ENCODE measurements around the gene ZSWIM8.

Gene ZSWIM8

GRCh38 chr10:73841526-73842285 lies 56.3 kb downstream of the ZSWIM8 start:
- no peak for DNase-seq

DNA sequence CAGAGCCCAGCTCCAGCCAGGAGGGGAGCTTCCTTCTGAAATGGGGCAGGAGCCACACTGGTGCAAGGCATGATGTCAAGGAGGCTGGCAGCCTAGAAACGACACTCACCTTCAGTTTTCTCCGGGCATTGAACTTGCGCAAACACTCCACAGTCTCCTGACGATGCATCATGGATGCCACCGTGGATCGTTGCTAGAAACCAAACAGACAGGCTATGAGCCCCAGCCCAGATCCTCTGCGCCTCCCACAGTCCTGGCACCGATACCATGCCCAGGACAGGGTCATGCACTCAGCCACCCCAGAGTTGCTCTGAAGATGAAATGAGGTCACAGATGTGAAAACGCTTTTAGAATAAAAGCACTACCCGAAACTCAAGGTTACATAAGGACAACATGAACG lies 56.9 kb downstream of the ZSWIM8 start:
- no peak for DNase-seq

GRCh38 chr10:73843261-73843660 lies 57.9 kb downstream of the ZSWIM8 start:
- no peak for DNase-seq

DNA sequence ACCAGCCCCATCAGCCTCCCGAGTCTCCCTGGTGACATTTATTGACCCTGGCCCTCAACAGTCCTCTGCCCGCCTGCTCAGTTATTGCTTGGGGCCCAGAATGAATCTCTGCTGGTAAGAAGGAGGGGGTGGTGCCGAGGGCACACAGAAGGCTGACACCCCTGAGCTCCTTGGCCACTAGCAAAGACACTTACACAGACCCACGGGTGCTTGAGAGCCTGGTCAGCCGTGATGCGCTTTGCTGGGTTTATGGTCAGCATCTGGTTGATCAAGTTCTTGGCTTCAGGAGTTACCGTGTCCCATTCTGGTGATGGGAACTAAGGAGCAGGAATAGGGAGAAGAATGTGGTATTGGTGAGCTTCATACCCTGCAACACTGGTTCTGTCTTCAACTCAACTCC lies 61.6 kb downstream of the ZSWIM8 start:
- no peak for DNase-seq

- DNase-seq, result peak; percentile 76
Observed at GRCh38 chr10:73848821-73849489, 63.5 kb downstream of the ZSWIM8 start.

GRCh38 chr10:73850211-73850610 lies 64.8 kb downstream of the ZSWIM8 start:
- DNase-seq, result no peak

DNA sequence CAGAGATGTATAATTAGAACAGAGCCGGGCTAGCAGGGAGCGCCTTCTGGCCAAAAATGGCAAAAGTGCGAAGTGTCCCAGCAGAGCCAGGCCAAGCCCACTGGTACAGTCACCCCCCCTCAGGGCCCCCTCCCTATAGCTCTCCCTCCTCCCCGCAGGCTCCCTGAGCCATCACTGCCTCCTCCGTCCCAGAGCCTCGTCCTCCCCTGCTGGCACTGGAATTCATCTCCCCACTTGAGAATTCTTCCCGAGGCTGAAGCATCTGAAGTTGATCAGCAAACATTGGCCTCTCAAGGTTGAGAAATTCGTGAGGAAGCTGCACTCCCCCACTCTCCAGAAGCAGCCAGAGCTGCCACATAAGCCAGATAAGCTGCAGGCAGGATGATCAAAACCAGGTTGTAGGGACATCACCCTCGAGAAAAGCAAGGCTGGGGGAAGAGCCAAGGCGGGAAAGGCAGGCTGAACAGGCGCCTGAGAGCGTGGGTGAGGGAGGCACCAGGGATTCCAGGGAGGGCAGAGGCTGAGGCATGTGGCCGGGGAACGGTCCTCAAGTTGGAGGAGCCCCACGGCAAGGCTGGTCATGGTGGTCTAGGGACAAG lies 65.6 kb downstream of the ZSWIM8 start:
- DNase-seq, result no peak

All from NK-92 treated with Interleukin-12 subunit alpha and Interleukin-12 subunit beta, amount 100 ng/mL, for 24 hours (cell line).